Ishikawa (cell line): ENCODE measurements around the gene CFI.

Source experiments
- CEBPB ChIP-seq: IDR thresholded peaks from 2 replicates; pipeline ENCODE4 v1.6.1; 2012
- CREB1 ChIP-seq: IDR thresholded peaks from 2 replicates; pipeline ENCODE4 v1.6.1; 2012; ENCODE audit warnings: low read depth
- EGR1 ChIP-seq: IDR thresholded peaks from 2 replicates; pipeline ENCODE4 v1.6.1; 2012
- EP300 ChIP-seq: IDR thresholded peaks from 2 replicates; pipeline ENCODE4 v1.6.1; 2012; ENCODE audit warnings: borderline replicate concordance
- FOXM1 ChIP-seq: IDR thresholded peaks from 2 replicates; pipeline ENCODE4 v1.6.1; 2012; ENCODE audit warnings: low read depth, borderline replicate concordance
- NFIC ChIP-seq: IDR thresholded peaks from 2 replicates; pipeline ENCODE4 v1.6.1; 2012
- RAD21 ChIP-seq: IDR thresholded peaks from 2 replicates; pipeline ENCODE4 v1.6.1; 2012; ENCODE audit warnings: low read depth
- TAF1 ChIP-seq: IDR thresholded peaks from 2 replicates; pipeline ENCODE4 v1.6.1; 2012; ENCODE audit warnings: low read depth, mild to moderate bottlenecking
- TCF12 ChIP-seq: IDR thresholded peaks from 2 replicates; pipeline ENCODE4 v1.6.1; 2012; ENCODE audit warnings: low read depth
- TEAD4 ChIP-seq: IDR thresholded peaks from 2 replicates; pipeline ENCODE4 v1.6.1; 2012
- YY1 ChIP-seq: IDR thresholded peaks from 2 replicates; pipeline ENCODE4 v1.6.1; 2012; ENCODE audit warnings: low read depth
- ZBTB7A ChIP-seq: IDR thresholded peaks from 2 replicates; pipeline ENCODE4 v1.6.1; 2012; ENCODE audit warnings: low read depth
- TF ChIP-seq, protein P1 (sequence below): IDR thresholded peaks from 2 replicates; pipeline ENCODE4 v1.6.1; 2012
- TF ChIP-seq, protein P2 (sequence below): IDR thresholded peaks from 2 replicates; pipeline ENCODE4 v1.6.1; 2012; ENCODE audit warnings: low read depth, mild to moderate bottlenecking
- TF ChIP-seq, protein P3 (sequence below): IDR thresholded peaks from 2 replicates; pipeline ENCODE4 v1.6.1; 2012

The CFI gene

DNA sequence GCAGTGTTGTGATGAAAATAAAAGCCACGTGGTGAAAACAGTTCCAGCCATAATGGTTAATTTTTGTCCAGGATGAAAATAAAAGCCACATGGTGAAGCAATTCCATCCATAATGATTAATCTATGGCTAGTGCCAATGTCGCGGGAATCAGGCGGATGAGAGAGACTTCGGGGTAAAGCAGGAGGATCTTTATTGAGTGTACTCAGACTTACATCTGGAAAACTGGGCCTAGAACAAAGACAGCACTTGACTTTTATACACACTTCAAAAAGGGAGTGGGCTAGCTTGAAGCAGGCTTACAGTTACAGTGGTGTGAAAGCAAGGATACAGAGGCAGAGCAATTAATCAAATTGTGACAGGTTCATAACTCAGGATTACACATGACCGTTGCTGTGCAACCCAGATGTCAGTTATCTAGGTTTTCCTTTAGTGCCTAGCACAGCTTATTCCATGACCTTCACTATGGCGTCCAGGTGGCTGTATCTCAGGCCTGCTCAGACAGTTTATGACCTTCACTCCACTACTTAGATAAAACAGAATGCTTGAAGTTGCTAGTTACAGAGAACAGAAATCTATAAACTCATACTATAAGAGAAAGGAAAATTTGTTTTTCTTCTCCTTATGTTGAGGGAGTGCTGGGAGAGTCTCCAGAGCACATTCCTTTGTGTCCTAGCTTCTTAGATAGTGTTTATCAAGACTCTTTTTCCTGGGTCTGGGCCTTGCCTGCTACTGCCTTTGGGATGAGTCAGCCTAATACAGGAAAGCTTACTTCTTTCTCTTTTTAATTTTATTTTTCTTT lies 66.0 kb downstream of the CFI start:
- TF ChIP-seq TAF1 (no peak), ZBTB7A (no peak), EGR1 (no peak), TCF12 (no peak), NFIC (no peak), CEBPB (no peak), YY1 (no peak)

DNA sequence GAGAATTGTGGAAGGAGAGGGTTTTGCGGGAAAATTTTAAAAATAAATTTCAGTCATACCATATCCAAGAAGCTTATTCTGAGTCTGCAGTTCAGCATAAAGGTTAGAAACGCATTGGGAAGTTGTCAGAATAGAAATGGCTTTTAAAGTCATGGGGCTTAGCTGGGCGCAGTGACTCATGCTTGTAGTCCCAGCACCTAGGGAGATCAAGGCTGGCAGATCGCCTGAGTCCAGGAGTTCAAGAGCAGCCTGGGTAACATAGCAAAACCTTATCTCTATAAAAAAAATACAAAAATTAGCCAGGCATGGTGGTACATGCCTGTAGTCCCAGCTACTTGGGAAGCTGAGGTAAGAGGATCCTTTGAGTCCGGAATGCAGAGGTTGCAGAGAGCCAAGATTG lies 68.1 kb downstream of the CFI start:
- TF ChIP-seq, protein P1, sequence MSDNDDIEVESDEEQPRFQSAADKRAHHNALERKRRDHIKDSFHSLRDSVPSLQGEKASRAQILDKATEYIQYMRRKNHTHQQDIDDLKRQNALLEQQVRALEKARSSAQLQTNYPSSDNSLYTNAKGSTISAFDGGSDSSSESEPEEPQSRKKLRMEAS: no peak
- TF ChIP-seq TAF1 (no peak), EGR1 (no peak), CREB1 (no peak), CEBPB (no peak), TEAD4 (no peak), FOXM1 (no peak), ZBTB7A (no peak), TCF12 (no peak), YY1 (no peak), RAD21 (no peak), NFIC (no peak), EP300 (no peak)
- TF ChIP-seq, protein P2, sequence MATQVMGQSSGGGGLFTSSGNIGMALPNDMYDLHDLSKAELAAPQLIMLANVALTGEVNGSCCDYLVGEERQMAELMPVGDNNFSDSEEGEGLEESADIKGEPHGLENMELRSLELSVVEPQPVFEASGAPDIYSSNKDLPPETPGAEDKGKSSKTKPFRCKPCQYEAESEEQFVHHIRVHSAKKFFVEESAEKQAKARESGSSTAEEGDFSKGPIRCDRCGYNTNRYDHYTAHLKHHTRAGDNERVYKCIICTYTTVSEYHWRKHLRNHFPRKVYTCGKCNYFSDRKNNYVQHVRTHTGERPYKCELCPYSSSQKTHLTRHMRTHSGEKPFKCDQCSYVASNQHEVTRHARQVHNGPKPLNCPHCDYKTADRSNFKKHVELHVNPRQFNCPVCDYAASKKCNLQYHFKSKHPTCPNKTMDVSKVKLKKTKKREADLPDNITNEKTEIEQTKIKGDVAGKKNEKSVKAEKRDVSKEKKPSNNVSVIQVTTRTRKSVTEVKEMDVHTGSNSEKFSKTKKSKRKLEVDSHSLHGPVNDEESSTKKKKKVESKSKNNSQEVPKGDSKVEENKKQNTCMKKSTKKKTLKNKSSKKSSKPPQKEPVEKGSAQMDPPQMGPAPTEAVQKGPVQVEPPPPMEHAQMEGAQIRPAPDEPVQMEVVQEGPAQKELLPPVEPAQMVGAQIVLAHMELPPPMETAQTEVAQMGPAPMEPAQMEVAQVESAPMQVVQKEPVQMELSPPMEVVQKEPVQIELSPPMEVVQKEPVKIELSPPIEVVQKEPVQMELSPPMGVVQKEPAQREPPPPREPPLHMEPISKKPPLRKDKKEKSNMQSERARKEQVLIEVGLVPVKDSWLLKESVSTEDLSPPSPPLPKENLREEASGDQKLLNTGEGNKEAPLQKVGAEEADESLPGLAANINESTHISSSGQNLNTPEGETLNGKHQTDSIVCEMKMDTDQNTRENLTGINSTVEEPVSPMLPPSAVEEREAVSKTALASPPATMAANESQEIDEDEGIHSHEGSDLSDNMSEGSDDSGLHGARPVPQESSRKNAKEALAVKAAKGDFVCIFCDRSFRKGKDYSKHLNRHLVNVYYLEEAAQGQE: no peak
- TF ChIP-seq, protein P3, sequence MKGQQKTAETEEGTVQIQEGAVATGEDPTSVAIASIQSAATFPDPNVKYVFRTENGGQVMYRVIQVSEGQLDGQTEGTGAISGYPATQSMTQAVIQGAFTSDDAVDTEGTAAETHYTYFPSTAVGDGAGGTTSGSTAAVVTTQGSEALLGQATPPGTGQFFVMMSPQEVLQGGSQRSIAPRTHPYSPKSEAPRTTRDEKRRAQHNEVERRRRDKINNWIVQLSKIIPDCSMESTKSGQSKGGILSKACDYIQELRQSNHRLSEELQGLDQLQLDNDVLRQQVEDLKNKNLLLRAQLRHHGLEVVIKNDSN: no peak

DNA sequence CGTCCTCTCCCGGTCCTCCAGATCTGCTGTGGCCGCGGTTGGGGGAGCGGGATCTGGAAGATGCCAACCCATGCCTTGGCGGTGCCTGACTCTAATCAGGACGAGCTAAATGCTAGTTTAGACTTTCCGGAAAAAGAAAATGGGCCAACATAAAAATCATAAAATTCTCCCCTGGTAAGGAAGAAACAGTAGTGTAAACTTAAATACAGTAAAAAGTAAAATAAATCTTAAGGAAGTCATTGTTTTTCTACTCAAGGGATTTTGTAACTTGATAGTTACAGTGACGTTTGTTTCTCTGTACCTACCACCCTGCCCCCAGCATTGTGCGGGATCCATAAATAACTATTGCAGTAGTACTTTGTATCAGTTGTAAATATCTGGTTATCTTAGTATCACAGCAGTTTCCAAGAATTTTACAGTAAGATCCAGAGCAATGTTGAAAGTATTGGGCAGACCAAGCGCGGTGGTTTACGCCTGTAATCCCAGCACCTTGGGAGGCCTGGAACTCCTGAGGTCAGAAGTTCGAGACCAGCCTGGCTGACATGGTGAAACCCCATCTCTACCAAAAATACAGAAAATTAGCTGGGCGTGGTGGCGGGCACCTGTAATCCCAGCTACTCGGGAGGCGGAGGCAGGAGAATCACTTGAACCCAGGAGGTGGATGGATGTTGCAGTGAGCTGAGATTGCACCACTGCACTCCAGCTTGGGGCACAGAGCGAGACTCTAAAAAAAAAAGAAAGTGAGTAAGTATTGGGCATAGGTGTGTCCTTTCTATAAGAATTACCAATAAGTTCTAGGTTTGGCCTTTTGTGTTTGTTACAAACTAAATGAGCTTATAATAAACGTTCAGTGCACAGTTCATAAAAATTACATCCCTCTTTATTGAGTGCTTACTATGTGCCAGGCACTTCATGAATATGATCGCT lies 70.9 kb downstream of the CFI start:
- TF ChIP-seq EGR1 (no peak), TCF12 (no peak), NFIC (no peak), ZBTB7A (no peak), FOXM1 (no peak), RAD21 (no peak), CREB1 (no peak)
- TF ChIP-seq, protein P1: no peak
- TF ChIP-seq, protein P2: no peak
- TF ChIP-seq, protein P3: no peak

DNA sequence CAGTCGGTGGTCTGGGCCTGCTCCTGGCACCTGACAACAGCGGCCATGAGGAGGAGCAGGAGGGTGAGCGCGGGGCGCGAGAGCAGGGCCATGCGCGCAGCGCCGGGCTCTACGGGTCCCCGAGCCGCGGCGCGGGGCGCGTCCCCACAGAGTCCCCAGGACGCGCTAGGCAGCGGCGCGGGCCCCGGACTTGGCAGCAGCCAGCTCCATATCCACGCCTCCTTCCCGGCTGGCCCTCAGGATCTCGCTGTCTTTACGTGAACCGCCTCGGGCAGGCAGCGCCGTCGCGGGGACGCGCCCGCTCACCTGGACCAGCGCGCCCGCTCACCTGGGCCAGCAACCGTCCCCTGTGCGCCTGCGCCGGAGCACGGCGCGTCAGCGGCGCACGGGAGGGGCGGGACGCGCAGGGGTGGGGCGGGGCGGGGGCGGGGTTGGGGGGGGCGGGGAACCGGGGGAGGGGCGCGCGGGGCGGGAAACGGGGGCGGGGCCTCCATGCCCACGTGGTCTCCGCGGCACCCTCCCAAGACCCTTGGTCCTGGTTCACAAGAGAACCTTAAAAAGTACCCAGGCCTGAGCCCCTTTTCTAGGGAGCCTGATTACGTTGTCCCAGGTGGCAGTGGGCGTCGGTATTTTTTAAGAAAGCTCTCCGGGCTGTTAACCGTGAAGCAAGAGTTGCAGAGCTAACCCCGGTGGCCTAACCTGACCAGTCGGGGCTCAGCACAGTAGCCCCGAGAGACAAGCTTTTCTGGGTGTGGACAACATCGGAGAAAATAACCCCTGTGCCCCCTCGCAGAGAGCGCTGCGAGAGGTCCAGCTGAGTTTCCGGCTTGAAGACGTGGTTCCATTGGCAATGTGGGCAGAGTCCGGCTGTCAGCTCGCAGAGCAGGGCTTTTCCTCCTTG lies 71.8 kb downstream of the CFI start, which contains the start of gene PLA2G12A:
Gene PLA2G12A (minus strand): TSS at position 353 of the 901 bp plus-strand sequence. CDS start 261 bp downstream, at position 92.
- TF ChIP-seq NFIC (no peak), TAF1 (peak; percentile 55; the same call in 1 of the 2 replicates), YY1 (0 out of 2 replicates have a peak, but pooled peaks have one; percentile 33), CEBPB (no peak), EP300 (no peak), TEAD4 (no peak), TCF12 (no peak), ZBTB7A (no peak), CREB1 (no peak), EGR1 (no peak), FOXM1 (no peak), RAD21 (no peak)
- TF ChIP-seq, protein P3: peak; percentile 86
- TF ChIP-seq, protein P2: no peak
- TF ChIP-seq, protein P1: peak; percentile 62
